ENCODE data around the gene CHAC1.

CHAC1 gene

GRCh38 chr15:40968290-40969085 is 15.2 kb downstream of the CHAC1 start:
- in situ Hi-C loops (cut with HindIII; ENCODE audit: low pct_ligation_motif_present, low pct_unique_long_range_greater_than_20kb, low sequenced_read_pairs): no loop called here
- DNase-seq: no peak

- in situ Hi-C loops (cut with HindIII; ENCODE audit: low pct_ligation_motif_present, low pct_unique_long_range_greater_than_20kb, low sequenced_read_pairs): no loop called here
- DNase-seq: no peak
These were observed 16.1 kb downstream of the CHAC1 start for GRCh38 chr15:40969363-40969762.

GRCh38 chr15:40974879-40975278 is 21.6 kb downstream of the CHAC1 start:
- in situ Hi-C loops (cut with HindIII; ENCODE audit: low pct_ligation_motif_present, low pct_unique_long_range_greater_than_20kb, low sequenced_read_pairs): no loop called here

GRCh38 chr15:40976819-40977218 is 23.5 kb downstream of the CHAC1 start:
- DNase-seq: no peak
- in situ Hi-C loops (cut with HindIII; ENCODE audit: low pct_ligation_motif_present, low pct_unique_long_range_greater_than_20kb, low sequenced_read_pairs): no loop called here

More at GRCh38 chr15:40974879-40975278, 21.6 kb downstream of the CHAC1 start:
- DNase-seq: no peak

GRCh38 chr15:40978141-40978540 is 24.9 kb downstream of the CHAC1 start:
- no peak for DNase-seq
- in situ Hi-C loops (cut with HindIII; ENCODE audit: low pct_ligation_motif_present, low pct_unique_long_range_greater_than_20kb, low sequenced_read_pairs): no loop called here

GRCh38 chr15:40978562-40978961 is 25.3 kb downstream of the CHAC1 start:
- in situ Hi-C loops (cut with HindIII; ENCODE audit: low pct_ligation_motif_present, low pct_unique_long_range_greater_than_20kb, low sequenced_read_pairs): no loop called here
- no peak for DNase-seq

- in situ Hi-C loops (cut with HindIII; ENCODE audit: low pct_ligation_motif_present, low pct_unique_long_range_greater_than_20kb, low sequenced_read_pairs): no loop called here
These were observed 27.9 kb downstream of the CHAC1 start for GRCh38 chr15:40981186-40981585.

GRCh38 chr15:40982855-40983254 is 29.6 kb downstream of the CHAC1 start:
- no peak for DNase-seq
- in situ Hi-C loops (cut with HindIII; ENCODE audit: low pct_ligation_motif_present, low pct_unique_long_range_greater_than_20kb, low sequenced_read_pairs): no loop called here

More at GRCh38 chr15:40981186-40981585, 27.9 kb downstream of the CHAC1 start:
- DNase-seq: no peak

GRCh38 chr15:40984406-40984805 is 31.1 kb downstream of the CHAC1 start:
- in situ Hi-C loops (cut with HindIII; ENCODE audit: low pct_ligation_motif_present, low pct_unique_long_range_greater_than_20kb, low sequenced_read_pairs): no loop called here

GRCh38 chr15:40984964-40985363 is 31.7 kb downstream of the CHAC1 start:
- no peak for DNase-seq
- in situ Hi-C loops (cut with HindIII; ENCODE audit: low pct_ligation_motif_present, low pct_unique_long_range_greater_than_20kb, low sequenced_read_pairs): no loop called here

More at GRCh38 chr15:40984406-40984805, 31.1 kb downstream of the CHAC1 start:
- no peak for DNase-seq

GRCh38 chr15:40985541-40986330 is 32.5 kb downstream of the CHAC1 start:
- in situ Hi-C loops (cut with HindIII; ENCODE audit: low pct_ligation_motif_present, low pct_unique_long_range_greater_than_20kb, low sequenced_read_pairs): no loop called here
- DNase-seq: no peak

- no peak for DNase-seq
- in situ Hi-C loops (cut with HindIII; ENCODE audit: low pct_ligation_motif_present, low pct_unique_long_range_greater_than_20kb, low sequenced_read_pairs): no loop called here
These were observed 33.5 kb downstream of the CHAC1 start for GRCh38 chr15:40986820-40987219.

- no peak for DNase-seq
- in situ Hi-C loops (cut with HindIII; ENCODE audit: low pct_ligation_motif_present, low pct_unique_long_range_greater_than_20kb, low sequenced_read_pairs): no loop called here
These were observed 34.9 kb downstream of the CHAC1 start for GRCh38 chr15:40988156-40988555.

GRCh38 chr15:40990080-40990479 is 36.8 kb downstream of the CHAC1 start:
- in situ Hi-C loops (cut with HindIII; ENCODE audit: low pct_ligation_motif_present, low pct_unique_long_range_greater_than_20kb, low sequenced_read_pairs): no loop called here
- DNase-seq: no peak

GRCh38 chr15:40990789-40991188 is 37.5 kb downstream of the CHAC1 start:
- in situ Hi-C loops (cut with HindIII; ENCODE audit: low pct_ligation_motif_present, low pct_unique_long_range_greater_than_20kb, low sequenced_read_pairs): no loop called here

GRCh38 chr15:40991355-40991754 is 38.1 kb downstream of the CHAC1 start:
- DNase-seq: no peak
- in situ Hi-C loops (cut with HindIII; ENCODE audit: low pct_ligation_motif_present, low pct_unique_long_range_greater_than_20kb, low sequenced_read_pairs): no loop called here

More at GRCh38 chr15:40990789-40991188, 37.5 kb downstream of the CHAC1 start:
- DNase-seq: no peak

GRCh38 chr15:40992241-40992741 is 39.0 kb downstream of the CHAC1 start:
- in situ Hi-C loops (cut with HindIII; ENCODE audit: low pct_ligation_motif_present, low pct_unique_long_range_greater_than_20kb, low sequenced_read_pairs): no loop called here
- DNase-seq: no peak

GRCh38 chr15:40992825-40993224 is 39.6 kb downstream of the CHAC1 start:
- DNase-seq: no peak
- in situ Hi-C loops (cut with HindIII; ENCODE audit: low pct_ligation_motif_present, low pct_unique_long_range_greater_than_20kb, low sequenced_read_pairs): no loop called here

- in situ Hi-C loops (cut with HindIII; ENCODE audit: low pct_ligation_motif_present, low pct_unique_long_range_greater_than_20kb, low sequenced_read_pairs): no loop called here
- no peak for DNase-seq
These were observed 42.4 kb downstream of the CHAC1 start for GRCh38 chr15:40995656-40996055.

Measured in ACHN (cell line).